Hepatocyte (in vitro differentiated cells): Measurements from ENCODE around the gene DNMT3A. TPM values are rescaled to one million over a fixed set of nuclear protein-coding genes. Genes with fewer than 3 reads are reported as not detected.

ENCODE experiments used
- DNase-seq: peaks from one replicate; pipeline ENCODE4 v3.0.0-alpha.2; 2016; ENCODE audit warnings: low spot score
- H2AFZ ChIP-seq: fragments of 200-600 bp; sonication (generic); 2 replicates; pipeline ENCODE4 v1.6.0; 2016; ENCODE audit warnings: antibody characterized with exemption, mild to moderate bottlenecking
- H3K27ac ChIP-seq: fragments of 200-600 bp; sonication (generic); 2 replicates; pipeline ENCODE4 v1.5.1; 2016; ENCODE audit warnings: mild to moderate bottlenecking
- H3K27me3 ChIP-seq: fragments of 200-600 bp; sonication (generic); 2 replicates; pipeline ENCODE4 v1.6.1; 2016
- H3K36me3 ChIP-seq: fragments of 200-600 bp; sonication (generic); replicated peaks from 2 replicates; pipeline ENCODE4 v1.5.1; 2016; ENCODE audit warnings: low read depth; ENCODE audit not compliant: insufficient read depth
- H3K4me1 ChIP-seq: fragments of 200-600 bp; sonication (generic); 2 replicates; pipeline ENCODE4 v1.5.1; 2016; ENCODE audit warnings: mild to moderate bottlenecking, moderate library complexity; ENCODE audit not compliant: insufficient read depth
- H3K4me2 ChIP-seq: fragments of 200-600 bp; sonication (generic); 2 replicates; pipeline ENCODE4 v1.6.0; 2016
- H3K4me3 ChIP-seq: fragments of 200-600 bp; sonication (generic); 2 replicates; pipeline ENCODE4 v1.5.1; 2016; ENCODE audit warnings: mild to moderate bottlenecking
- H3K79me2 ChIP-seq: fragments of 200-600 bp; sonication (generic); 2 replicates; pipeline ENCODE4 v1.6.0; 2017; ENCODE audit warnings: mild to moderate bottlenecking
- H3K9me2 ChIP-seq: fragments of 200-600 bp; sonication (generic); replicated peaks from 2 replicates; pipeline ENCODE4 v1.6.0; 2017; ENCODE audit warnings: mild to moderate bottlenecking; ENCODE audit not compliant: insufficient read depth
- H3K9me3 ChIP-seq: fragments of 200-600 bp; sonication (generic); 2 replicates; pipeline ENCODE4 v1.5.1; 2016; ENCODE audit warnings: low read depth, mild to moderate bottlenecking
- H4K20me1 ChIP-seq: fragments of 200-600 bp; sonication (generic); 2 replicates; pipeline ENCODE4 v1.6.0; 2016; ENCODE audit warnings: mild to moderate bottlenecking; ENCODE audit not compliant: insufficient read depth, poor library complexity, severe bottlenecking
- EZH2 ChIP-seq: fragments of 200-600 bp; sonication (generic); IDR thresholded peaks from 2 replicates; pipeline ENCODE4 v1.6.1; 2016; ENCODE audit warnings: antibody characterized with exemption, mild to moderate bottlenecking, borderline replicate concordance
- EZH2phosphoT487 ChIP-seq: fragments of 200-600 bp; sonication (generic); IDR thresholded peaks from one replicate; pipeline ENCODE4 v1.6.1; 2018; ENCODE audit warnings: antibody characterized with exemption, mild to moderate bottlenecking, low read depth, moderate library complexity; ENCODE audit not compliant: unreplicated experiment, severe bottlenecking
- WGBS: methylation state at CpG from one replicate; pipeline ENCODE4 v1.1.6; 2016; ENCODE audit warnings: low lambda C conversion rate; ENCODE audit errors: missing lambda C conversion rate; 5-methylcytosine and 5-hydroxymethylcytosine counted together
- polyA plus RNA-seq: library from polyadenylated mRNA; unstranded; fragments of >200 nt; fragmentation: Nextera tagmentation; extraction: Ambion mirVana; gene quantifications from 2 replicates; pipeline ENCODE4 v1.2.1, GENCODE V29; 2016
- total RNA-seq: library from RNA; depleted of rRNA; stranded (reverse); fragments of >200 nt; gene quantifications from 2 replicates; pipeline ENCODE4 v1.2.3, GENCODE V29; 2014
- TF ChIP-seq, protein P1 (sequence below): fragments of 200-600 bp; sonication (generic); IDR thresholded peaks from 2 replicates; pipeline ENCODE4 v1.5.1; 2016; ENCODE audit warnings: antibody characterized with exemption, mild to moderate bottlenecking; ENCODE audit not compliant: poor library complexity

The DNMT3A gene
- total and polyA plus RNA-seq, 2 experiments from 2014 or later, result 28.3 to 43.8 TPM

DNA sequence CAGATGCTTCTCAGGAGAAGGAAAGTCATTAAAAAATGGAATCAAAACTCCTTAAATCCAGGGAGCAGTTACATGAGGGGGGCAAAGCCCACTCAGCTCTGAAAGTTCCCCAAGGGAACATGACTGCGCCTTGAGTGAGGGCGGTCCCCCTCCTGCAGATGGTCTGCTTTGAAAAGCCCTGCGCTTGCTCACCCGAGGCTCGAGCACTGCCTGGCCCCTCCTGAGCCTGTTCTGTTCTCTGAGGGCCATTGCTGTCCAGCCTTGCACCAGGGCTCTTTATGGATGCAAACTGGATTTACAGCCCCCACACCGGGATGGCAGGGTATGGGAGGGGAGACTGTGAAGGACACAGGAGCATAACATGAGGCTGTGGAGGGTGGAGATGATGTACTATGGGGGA lies 37.8 kb upstream of the DNMT3A start:
- Histone ChIP-seq H3K27me3 (no peaks in the 10 kb centered on the region), H3K27ac (no peak overlapping the region), H3K36me3 (no peaks in the 10 kb centered on the region), H3K4me3 (no peak overlapping the region), H3K4me1 (peaks cover 11% of the 10 kb centered on the region), H3K9me3 (no peaks in the 10 kb centered on the region), H3K4me2 (no peak overlapping the region), H3K79me2 (no peaks in the 10 kb centered on the region), H3K9me2 (no peaks in the 10 kb centered on the region), H2AFZ (no peak overlapping the region), H4K20me1 (no peaks in the 10 kb centered on the region)
- 98% methylated on average over 6 of the region's 6 CpGs for WGBS
- peak; percentile 1 for DNase-seq
- no peak for TF ChIP-seq EZH2phosphoT487
- TF ChIP-seq, protein P1, sequence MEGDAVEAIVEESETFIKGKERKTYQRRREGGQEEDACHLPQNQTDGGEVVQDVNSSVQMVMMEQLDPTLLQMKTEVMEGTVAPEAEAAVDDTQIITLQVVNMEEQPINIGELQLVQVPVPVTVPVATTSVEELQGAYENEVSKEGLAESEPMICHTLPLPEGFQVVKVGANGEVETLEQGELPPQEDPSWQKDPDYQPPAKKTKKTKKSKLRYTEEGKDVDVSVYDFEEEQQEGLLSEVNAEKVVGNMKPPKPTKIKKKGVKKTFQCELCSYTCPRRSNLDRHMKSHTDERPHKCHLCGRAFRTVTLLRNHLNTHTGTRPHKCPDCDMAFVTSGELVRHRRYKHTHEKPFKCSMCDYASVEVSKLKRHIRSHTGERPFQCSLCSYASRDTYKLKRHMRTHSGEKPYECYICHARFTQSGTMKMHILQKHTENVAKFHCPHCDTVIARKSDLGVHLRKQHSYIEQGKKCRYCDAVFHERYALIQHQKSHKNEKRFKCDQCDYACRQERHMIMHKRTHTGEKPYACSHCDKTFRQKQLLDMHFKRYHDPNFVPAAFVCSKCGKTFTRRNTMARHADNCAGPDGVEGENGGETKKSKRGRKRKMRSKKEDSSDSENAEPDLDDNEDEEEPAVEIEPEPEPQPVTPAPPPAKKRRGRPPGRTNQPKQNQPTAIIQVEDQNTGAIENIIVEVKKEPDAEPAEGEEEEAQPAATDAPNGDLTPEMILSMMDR, result no peak
- TF ChIP-seq EZH2, result no peak

GRCh38 chr2:25378731-25379490 lies 37.2 kb upstream of the DNMT3A start:
- TF ChIP-seq EZH2phosphoT487, result no peak
- no peak for TF ChIP-seq EZH2
- TF ChIP-seq, protein P1, result no peak
- Histone ChIP-seq H3K4me2 (no peak overlapping the region), H4K20me1 (no peaks in the 10 kb centered on the region), H3K27me3 (no peaks in the 10 kb centered on the region), H3K4me1 (peaks cover 11% of the 10 kb centered on the region), H3K79me2 (no peaks in the 10 kb centered on the region), H3K4me3 (no peak overlapping the region), H3K36me3 (no peaks in the 10 kb centered on the region), H3K27ac (no peak overlapping the region), H2AFZ (no peak overlapping the region), H3K9me3 (no peaks in the 10 kb centered on the region), H3K9me2 (no peaks in the 10 kb centered on the region)
- 95% methylated on average over 10 of the region's 10 CpGs for WGBS
- peak; percentile 2 for DNase-seq

DNA sequence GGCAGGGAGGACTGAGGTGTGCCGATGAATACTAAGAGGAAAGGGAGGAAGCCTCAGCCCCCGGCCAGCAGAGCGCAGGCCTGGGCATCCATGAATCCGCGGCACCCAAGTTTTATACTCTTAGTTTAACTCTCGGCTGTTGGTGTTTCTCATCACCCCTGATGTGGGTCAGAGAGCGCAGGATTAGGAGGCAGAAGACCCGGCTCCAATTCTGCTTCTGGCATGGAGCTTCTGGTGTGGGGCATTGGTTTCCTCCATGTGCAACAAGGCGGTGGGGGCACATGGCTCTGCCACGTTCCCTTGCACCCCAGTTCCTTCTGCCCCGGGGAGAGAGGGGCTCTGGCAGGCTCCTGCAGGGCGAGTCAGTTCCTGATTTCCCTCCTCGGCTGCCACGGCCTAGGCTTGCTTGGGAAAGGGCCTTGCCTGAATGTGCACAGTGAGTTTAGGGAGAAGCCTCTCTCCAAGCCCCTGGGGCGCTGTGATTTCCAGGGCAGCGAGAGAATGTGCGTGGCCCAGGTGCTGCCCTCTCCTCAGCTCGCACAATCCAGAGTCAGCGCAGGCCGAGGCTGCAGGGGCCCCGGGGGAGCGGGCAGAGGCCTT lies 36.2 kb upstream of the DNMT3A start:
- no peak for DNase-seq
- Histone ChIP-seq H3K79me2 (no peaks in the 10 kb centered on the region), H3K27me3 (no peaks in the 10 kb centered on the region), H3K9me3 (no peaks in the 10 kb centered on the region), H3K27ac (peak overlapping the region; percentile 77), H3K4me1 (peaks cover 11% of the 10 kb centered on the region), H3K9me2 (no peaks in the 10 kb centered on the region), H3K4me2 (no peak overlapping the region), H3K4me3 (no peak overlapping the region), H3K36me3 (no peaks in the 10 kb centered on the region), H2AFZ (no peak overlapping the region), H4K20me1 (no peaks in the 10 kb centered on the region)
- WGBS, result 96% methylated on average over 22 of the region's 22 CpGs
- no peak for TF ChIP-seq EZH2phosphoT487

DNA sequence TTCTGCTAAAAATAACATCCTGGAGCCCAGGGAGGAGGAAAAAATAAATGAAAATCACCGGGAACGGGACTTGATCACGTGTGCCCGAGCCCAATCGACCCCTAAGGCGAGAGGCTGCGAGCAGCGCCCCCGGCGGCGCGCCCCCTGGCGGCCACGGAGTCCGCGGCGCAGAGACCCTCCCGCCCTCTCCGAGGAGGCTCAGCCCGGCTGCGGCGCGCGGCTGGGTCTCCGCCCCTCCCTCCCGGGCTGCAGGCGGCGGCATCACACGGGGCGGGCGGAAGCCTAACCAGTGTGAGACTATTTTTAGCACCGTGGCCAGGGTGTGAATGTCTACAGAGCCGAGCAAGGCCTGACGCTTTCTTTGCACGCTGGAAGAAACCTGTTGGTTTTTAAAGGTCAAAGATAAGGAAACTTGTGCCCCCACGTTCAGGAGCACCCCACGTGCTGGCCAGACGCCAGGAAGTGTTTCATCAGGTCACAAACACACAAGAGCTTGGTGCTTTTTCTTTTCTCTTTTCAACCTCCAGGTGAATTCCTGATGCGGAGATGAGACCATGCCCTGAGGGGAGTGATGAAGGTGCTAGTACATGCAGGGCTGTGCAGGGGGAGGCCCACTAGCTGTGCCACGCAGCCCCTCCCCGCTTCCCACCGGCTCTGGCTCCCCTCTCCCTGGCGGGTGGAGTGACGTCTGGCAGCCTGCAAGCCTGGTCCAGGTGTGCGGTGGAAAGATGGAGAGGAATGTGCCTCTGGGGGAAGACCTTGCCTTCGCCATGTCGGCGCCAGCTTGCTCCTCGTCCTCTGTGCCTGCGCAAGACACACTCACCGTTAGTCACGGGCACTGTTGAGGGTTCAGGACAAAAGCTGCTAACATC lies 35.3 kb upstream of the DNMT3A start:
- no peak for TF ChIP-seq EZH2phosphoT487
- no peak for TF ChIP-seq EZH2
- TF ChIP-seq, protein P1, result peak; percentile 91
- Histone ChIP-seq H2AFZ (no peak overlapping the region), H3K36me3 (no peaks in the 10 kb centered on the region), H3K4me3 (no peak overlapping the region), H3K27ac (peak overlapping the region; percentile 77), H3K9me2 (no peaks in the 10 kb centered on the region), H3K79me2 (no peaks in the 10 kb centered on the region), H3K4me1 (peaks cover 11% of the 10 kb centered on the region), H4K20me1 (no peaks in the 10 kb centered on the region), H3K9me3 (no peaks in the 10 kb centered on the region), H3K27me3 (no peaks in the 10 kb centered on the region), H3K4me2 (peak overlapping the region; percentile 57)
- WGBS, result 20% methylated on average over 39 of the region's 52 CpGs
- DNase-seq, result peak; percentile 96
